Panc1 (cell line): ENCODE measurements around the gene TECPR1. TPM values are rescaled to one million over a fixed set of nuclear protein-coding genes. Genes with fewer than 3 reads are reported as not detected.

Experiments used
- ATAC-seq: fragments of 200-7000 bp; cut with Tn5 transposase; 2 replicates; pipeline ENCODE4 v1.9.1; 2020; ENCODE audit warnings: mild to moderate bottlenecking, moderate library complexity
- BruUV-seq: library from RNA; stranded (reverse); fragments of 400-500 nt; replicated peaks from 2 replicates; lab custom pipeline; 2021; lab: Mats Ljungman, UMichigan
- CTCF ChIA-PET: fragments of 300-600 bp; sonication (Branson Sonifier 250); formaldehyde crosslinking; loops from one replicate; lab custom pipeline; 2022; ENCODE audit warnings: antibody characterized with exemption; lab: Charles Lee
- POLR2A ChIA-PET: fragments of 300-600 bp; sonication (Branson Sonifier 250); formaldehyde crosslinking; loops from one replicate; lab custom pipeline; 2022; ENCODE audit warnings: antibody characterized with exemption; lab: Charles Lee
- DNase-seq: peaks from one replicate; pipeline ENCODE4 v3.0.0-alpha.2; 2010; ENCODE audit warnings: low read depth, low spot score
- H3K27ac ChIP-seq: 2 replicates; pipeline ENCODE4 v1.5.1; 2011; ENCODE audit warnings: mild to moderate bottlenecking, low read length, inconsistent platforms
- H3K27me3 ChIP-seq: fragments of 200-500 bp; sonication (Bioruptor generic); 2 replicates; pipeline ENCODE4 v1.6.0; 2014; ENCODE audit warnings: low read length, inconsistent platforms; ENCODE audit not compliant: control insufficient read depth, insufficient read depth
- H3K36me3 ChIP-seq: fragments of 200-500 bp; sonication (Bioruptor generic); 2 replicates; pipeline ENCODE4 v1.5.1; 2014; ENCODE audit warnings: inconsistent platforms, mild to moderate bottlenecking, low read length, moderate library complexity; ENCODE audit not compliant: control insufficient read depth, insufficient read depth
- H3K4me1 ChIP-seq: 2 replicates; pipeline ENCODE4 v1.5.1; 2011; ENCODE audit warnings: inconsistent platforms, mild to moderate bottlenecking, low read length, moderate library complexity; ENCODE audit not compliant: control insufficient read depth, insufficient read depth
- H3K4me3 ChIP-seq, 2 experiments: 2 replicates each; pipeline ENCODE4 v1.5.1; 2011 to 2012; ENCODE audit warnings: low read depth in 2 of 2, low read length in 2 of 2, mild to moderate bottlenecking in 2 of 2, inconsistent platforms in 1 of 2, moderate library complexity in 1 of 2
- H3K9me3 ChIP-seq: fragments of 200-500 bp; sonication (Bioruptor generic); 2 replicates; pipeline ENCODE4 v1.5.1; 2014; ENCODE audit warnings: low read depth, mild to moderate bottlenecking, inconsistent platforms, low read length, moderate library complexity; ENCODE audit not compliant: control insufficient read depth, insufficient read depth
- CTCF ChIP-seq: fragments of 450-650 bp; IDR thresholded peaks from 2 replicates; pipeline ENCODE4 v1.5.1; 2017; ENCODE audit warnings: mild to moderate bottlenecking
- POLR2AphosphoS5 ChIP-seq: IDR thresholded peaks from 2 replicates; pipeline ENCODE4 v1.6.1; 2012; ENCODE audit warnings: mild to moderate bottlenecking, low read depth, low read length, moderate library complexity
- REST ChIP-seq, 2 experiments: IDR thresholded peaks; 2 replicates each; pipeline ENCODE4 v1.6.1; 2011 to 2012; ENCODE audit warnings: low read depth in 2 of 2, control low read depth in 1 of 2, low read length in 1 of 2, mild to moderate bottlenecking in 1 of 2, moderate library complexity in 1 of 2; ENCODE audit not compliant: insufficient read depth in 1 of 2
- SIN3A ChIP-seq: IDR thresholded peaks from 2 replicates; pipeline ENCODE4 v1.6.1; 2012; ENCODE audit warnings: low read depth, mild to moderate bottlenecking, low read length, moderate library complexity, borderline replicate concordance; ENCODE audit not compliant: insufficient read depth
- TCF7L2 ChIP-seq: IDR thresholded peaks from 2 replicates; pipeline ENCODE4 v1.6.1; 2011; ENCODE audit warnings: mild to moderate bottlenecking, low read depth, low read length, inconsistent platforms
- in situ Hi-C: cut with HindIII; loops from 2 replicates; pipeline ENCODE4 v1.10.0; 2016; ENCODE audit warnings: low sequenced_read_pairs, low pct_unique_long_range_greater_than_20kb
- intact Hi-C: fragments of 100-400 bp; cut with micrococcal nuclease; formaldehyde crosslinking; loops from one replicate; pipeline ENCODE4 v1.10.0; 2022; ENCODE audit not compliant: unreplicated experiment
- total RNA-seq: library from RNA; stranded (reverse); gene quantifications from one replicate; pipeline ENCODE4 v1.2.1, GENCODE V29; 2021; ENCODE audit not compliant: unreplicated experiment

Gene TECPR1
- total RNA-seq, 1 experiment from 2014 or later: 21.0 TPM

- peak; percentile 68 for ATAC-seq
- H3K36me3 ChIP-seq: no peaks in the 10 kb centered on the region; the same call in 1 of the 2 replicates
Observed at GRCh38 chr7:98252425-98253054, 508 bp upstream of the TECPR1 start.

GRCh38 chr7:98251231-98251600 is 816 bp downstream of the TECPR1 start:
- no peak for DNase-seq
- in situ Hi-C loops: no loop called here
- ChIA-PET POLR2A (no interaction called here), CTCF (no interaction called here)
- peak overlapping the region; percentile 76 to 93 for H3K4me3 ChIP-seq
- H3K9me3 ChIP-seq: no peaks in the 10 kb centered on the region
- TF ChIP-seq REST (IDR thresholded peaks at IDR 0.05; ENCODE audit: insufficient read depth in 1 of 2, low read depth in 2 of 2, low read length in 1 of 2) (no peak), SIN3A (no peak), POLR2AphosphoS5 (no peak), TCF7L2 (no peak), CTCF (no peak)
- H3K36me3 ChIP-seq: no peaks in the 10 kb centered on the region; the same call in 1 of the 2 replicates
- H3K27me3 ChIP-seq: no peaks in the 10 kb centered on the region
- peaks cover 9% of the 10 kb centered on the region for H3K4me1 ChIP-seq
- ATAC-seq: no peak
- no peak overlapping the region; the same call in 1 of the 2 replicates for H3K27ac ChIP-seq
- no TSS peak for BruUV-seq
- intact Hi-C loops: no loop called here

More at GRCh38 chr7:98252425-98253054, 508 bp upstream of the TECPR1 start:
- POLR2A ChIA-PET: no interaction called here
- H3K4me3 ChIP-seq: peak overlapping the region; percentile 76 to 93
- intact Hi-C loops (no loop called here), in situ Hi-C loops (no loop called here)
- DNase-seq: no peak
- TSS peak; percentile 86 for BruUV-seq
- CTCF ChIA-PET: no interaction called here
- H3K9me3 ChIP-seq: no peaks in the 10 kb centered on the region
- H3K27ac ChIP-seq: peak overlapping the region; percentile 52
- no peaks in the 10 kb centered on the region for H3K27me3 ChIP-seq
- TF ChIP-seq POLR2AphosphoS5 (no peak), REST (IDR thresholded peaks at IDR 0.05; ENCODE audit: insufficient read depth in 1 of 2, low read depth in 2 of 2, low read length in 1 of 2) (no peak), CTCF (no peak), TCF7L2 (no peak), SIN3A (no peak)
- H3K4me1 ChIP-seq: peaks cover 9% of the 10 kb centered on the region
